ENCODE data around the gene ARHGAP15. TPM values are rescaled to one million over a fixed set of nuclear protein-coding genes. Genes with fewer than 3 reads are reported as not detected.

ARHGAP15 gene
- total and polyA plus RNA-seq, 2 experiments from 2014 or later = 0.26 TPM; not detected in 1

- H3K4me2 ChIP-seq = no peak overlapping the region
These were observed 635.5 kb downstream of the ARHGAP15 start for GRCh38 chr2:143764706-143765105.

More at GRCh38 chr2:143764706-143765105, 635.5 kb downstream of the ARHGAP15 start:
- H3K27me3 ChIP-seq (ENCODE audit: insufficient read depth) = no peaks in the 10 kb centered on the region
- no peaks in the 10 kb centered on the region for H4K20me1 ChIP-seq (replicated peaks; ENCODE audit: insufficient read depth)
- Mint-ChIP-seq H3K4me1 (peaks cover 35% of the 10 kb centered on the region), H3K27ac (no peak overlapping the region), H3K4me3 (no peak overlapping the region), H3K27me3 (ENCODE audit: insufficient read depth, low read depth, poor library complexity) (no peaks in the 10 kb centered on the region), H3K36me3 (ENCODE audit: low read depth) (no peaks in the 10 kb centered on the region), H3K9me3 (no peaks in the 10 kb centered on the region; the same call in 2 of the 3 replicates)
- ATAC-seq (no peak), DNase-seq (ENCODE audit: low spot score) (no peak)
- H3K79me2 ChIP-seq (replicated peaks; ENCODE audit: insufficient read depth) = no peaks in the 10 kb centered on the region
- H3F3A ChIP-seq (replicated peaks; ENCODE audit: low read depth) = no peaks in the 10 kb centered on the region
- peaks cover 29% of the 10 kb centered on the region for H3K4me1 ChIP-seq (ENCODE audit: insufficient read depth)
- H3K9me2 ChIP-seq (ENCODE audit: insufficient read depth) = no peaks in the 10 kb centered on the region; the same call in none of the 2 replicates
- no peak overlapping the region for H3K4me3 ChIP-seq
- H3K36me3 ChIP-seq (ENCODE audit: insufficient read depth) = no peaks in the 10 kb centered on the region
- no peak overlapping the region for H3K27ac ChIP-seq (ENCODE audit: low read depth)
- H2AFZ ChIP-seq = 0 out of 2 replicates have a peak overlapping the region, but pooled peaks have one; percentile 9
- no peak for TF ChIP-seq ZNF114 (CRISPR knock-in tag; IDR thresholded peaks at IDR 0.05)
- TF ChIP-seq STAT1 (IDR thresholded peaks at IDR 0.05; ENCODE audit: unreplicated experiment) = no peak
- TF ChIP-seq EZH2phosphoT487 (IDR thresholded peaks at IDR 0.05; ENCODE audit: unreplicated experiment) = no peak
- no peak for TF ChIP-seq NANOG (IDR thresholded peaks at IDR 0.05; ENCODE audit: borderline replicate concordance)
- TF ChIP-seq ZNF462 (CRISPR knock-in tag; IDR thresholded peaks at IDR 0.05) = no peak
- TF ChIP-seq POLR2AphosphoS5 (IDR thresholded peaks at IDR 0.05; ENCODE audit: low read depth) = no peak
- TF ChIP-seq ETS1 (IDR thresholded peaks at IDR 0.05) = no peak
- TF ChIP-seq EZH2 (IDR thresholded peaks at IDR 0.05; ENCODE audit: low read depth, unreplicated experiment) = no peak
- no peak for TF ChIP-seq REST (IDR thresholded peaks at IDR 0.05; ENCODE audit: unreplicated experiment)
- TF ChIP-seq CTCF (conservative IDR thresholded peaks at IDR 0.05; ENCODE audit: low read depth in 2 of 2) = no peak
- TF ChIP-seq CREB1 (CRISPR knock-in tag; IDR thresholded peaks at IDR 0.05; ENCODE audit: low read depth) = no peak
- TF ChIP-seq JUNB (IDR thresholded peaks at IDR 0.05; ENCODE audit: unreplicated experiment) = no peak
- TF ChIP-seq ZNF331 (CRISPR knock-in tag; IDR thresholded peaks at IDR 0.05; ENCODE audit: low read depth) = no peak

Measured in GM23338 (cell line).